DOHH2 (cell line): Measurements from ENCODE around the gene TNNT1.

Experiments
- H3F3A ChIP-seq: fragments of 200-600 bp; sonication (generic), shearing (Covaris generic); 2 replicates; pipeline ENCODE4 v1.6.0; 2016; ENCODE audit warnings: antibody characterized with exemption, mild to moderate bottlenecking; ENCODE audit not compliant: control insufficient read depth, insufficient read depth
- H3K27ac ChIP-seq: fragments of 200-600 bp; sonication (generic); 2 replicates; pipeline ENCODE4 v1.5.1; 2014; ENCODE audit warnings: low read depth, mild to moderate bottlenecking, low read length, moderate library complexity
- H3K27me3 ChIP-seq: fragments of 200-600 bp; sonication (generic); 2 replicates; pipeline ENCODE4 v1.6.1; 2014; ENCODE audit warnings: mild to moderate bottlenecking, low read length, mixed read lengths; ENCODE audit not compliant: control insufficient read depth
- H3K36me3 ChIP-seq: fragments of 200-600 bp; sonication (generic); 2 replicates; pipeline ENCODE4 v1.6.1; 2014; ENCODE audit warnings: mild to moderate bottlenecking, low read length, moderate library complexity, mixed read lengths; ENCODE audit not compliant: control insufficient read depth
- H3K4me1 ChIP-seq: fragments of 200-600 bp; sonication (generic); 2 replicates; pipeline ENCODE4 v1.6.1; 2014; ENCODE audit warnings: mild to moderate bottlenecking, low read length, mixed read lengths; ENCODE audit not compliant: control insufficient read depth
- H3K4me2 ChIP-seq: fragments of 200-600 bp; sonication (generic); 2 replicates; pipeline ENCODE4 v1.6.0; 2014; ENCODE audit warnings: mild to moderate bottlenecking, low read length, moderate library complexity
- H3K4me3 ChIP-seq: fragments of 200-600 bp; sonication (generic); 2 replicates; pipeline ENCODE4 v1.5.1; 2014; ENCODE audit warnings: mild to moderate bottlenecking, low read length, mixed read lengths
- H3K79me2 ChIP-seq: fragments of 200-600 bp; sonication (generic); 2 replicates; pipeline ENCODE4 v1.6.1; 2014; ENCODE audit warnings: mild to moderate bottlenecking, low read length, mixed read lengths; ENCODE audit not compliant: control insufficient read depth
- H3K9me2 ChIP-seq: fragments of 200-600 bp; sonication (generic); replicated peaks from 2 replicates; pipeline ENCODE4 v1.6.1; 2014; ENCODE audit warnings: mild to moderate bottlenecking, low read length, mixed read lengths; ENCODE audit not compliant: control insufficient read depth
- H3K9me3 ChIP-seq: fragments of 200-600 bp; sonication (generic); 2 replicates; pipeline ENCODE4 v1.6.1; 2014; ENCODE audit warnings: antibody characterized with exemption, low read length, mixed read lengths; ENCODE audit not compliant: control insufficient read depth, insufficient read depth
- H4K20me1 ChIP-seq: fragments of 200-600 bp; sonication (generic); 2 replicates; pipeline ENCODE4 v1.6.0; 2014; ENCODE audit warnings: low read depth, mild to moderate bottlenecking, antibody characterized with exemption, low read length, moderate library complexity; ENCODE audit not compliant: control insufficient read depth, insufficient read depth
- CTCF ChIP-seq: fragments of 200-600 bp; sonication (generic); IDR thresholded peaks from one replicate; pipeline ENCODE4 v1.5.1; 2014; ENCODE audit warnings: antibody characterized with exemption, mild to moderate bottlenecking, low read depth, low read length; ENCODE audit not compliant: poor library complexity, severe bottlenecking
- EZH2phosphoT487 ChIP-seq: fragments of 200-600 bp; sonication (generic); IDR thresholded peaks from 2 replicates; pipeline ENCODE4 v1.6.1; 2017; ENCODE audit warnings: borderline replicate concordance, mild to moderate bottlenecking, antibody characterized with exemption, low read length, moderate library complexity, mixed read lengths

Gene TNNT1

GRCh38 chr19:55165952-55166529 lies 17.0 kb upstream of the TNNT1 start:
- H3K27me3 ChIP-seq = no peaks in the 10 kb centered on the region
- peaks cover 4% of the 10 kb centered on the region; the same call in 1 of the 2 replicates for H3K9me3 ChIP-seq
- H3K9me2 ChIP-seq = no peaks in the 10 kb centered on the region
- H3K4me1 ChIP-seq = peaks cover 13% of the 10 kb centered on the region
- H3K36me3 ChIP-seq = no peaks in the 10 kb centered on the region
- H3K79me2 ChIP-seq = no peaks in the 10 kb centered on the region
- peak overlapping the region; percentile 51 for H3K4me2 ChIP-seq
- H3K4me3 ChIP-seq = peak overlapping the region; percentile 31; the same call in 1 of the 2 replicates
- no peaks in the 10 kb centered on the region for H4K20me1 ChIP-seq
- H3F3A ChIP-seq = no peaks in the 10 kb centered on the region
- H3K27ac ChIP-seq = no peak overlapping the region
- TF ChIP-seq CTCF = no peak
- no peak for TF ChIP-seq EZH2phosphoT487

GRCh38 chr19:55161571-55162322 lies 12.7 kb upstream of the TNNT1 start:
- H3K4me1 ChIP-seq = peaks cover 10% of the 10 kb centered on the region
- no peaks in the 10 kb centered on the region for H3K27me3 ChIP-seq
- no peak overlapping the region for H3K4me2 ChIP-seq

GRCh38 chr19:55160986-55161365 lies 12.0 kb upstream of the TNNT1 start:
- Histone ChIP-seq H3F3A (no peaks in the 10 kb centered on the region), H3K9me2 (no peaks in the 10 kb centered on the region), H3K36me3 (no peaks in the 10 kb centered on the region), H3K4me1 (peaks cover 3% of the 10 kb centered on the region; the same call in 1 of the 2 replicates), H4K20me1 (no peaks in the 10 kb centered on the region), H3K27me3 (no peaks in the 10 kb centered on the region), H3K9me3 (no peaks in the 10 kb centered on the region), H3K4me2 (peak overlapping the region; percentile 19; the same call in 1 of the 2 replicates), H3K79me2 (no peaks in the 10 kb centered on the region), H3K27ac (no peak overlapping the region), H3K4me3 (no peak overlapping the region)
- TF ChIP-seq CTCF (no peak), EZH2phosphoT487 (no peak)

More at GRCh38 chr19:55161571-55162322, 12.7 kb upstream of the TNNT1 start:
- Histone ChIP-seq H3K9me2 (no peaks in the 10 kb centered on the region), H3K4me3 (no peak overlapping the region), H3K9me3 (no peaks in the 10 kb centered on the region), H3K79me2 (no peaks in the 10 kb centered on the region), H3K36me3 (no peaks in the 10 kb centered on the region), H3K27ac (no peak overlapping the region), H3F3A (no peaks in the 10 kb centered on the region), H4K20me1 (no peaks in the 10 kb centered on the region)
- TF ChIP-seq EZH2phosphoT487 = no peak
- no peak for TF ChIP-seq CTCF
